ENCODE measurements around the gene TXNL4B. TPM values are rescaled to one million over a fixed set of nuclear protein-coding genes. Genes with fewer than 3 reads are reported as not detected.

The TXNL4B gene
- total and polyA plus RNA-seq, 7 experiments from 2014 or later = 12.5 to 22.0 (median 18.5) TPM

DNA sequence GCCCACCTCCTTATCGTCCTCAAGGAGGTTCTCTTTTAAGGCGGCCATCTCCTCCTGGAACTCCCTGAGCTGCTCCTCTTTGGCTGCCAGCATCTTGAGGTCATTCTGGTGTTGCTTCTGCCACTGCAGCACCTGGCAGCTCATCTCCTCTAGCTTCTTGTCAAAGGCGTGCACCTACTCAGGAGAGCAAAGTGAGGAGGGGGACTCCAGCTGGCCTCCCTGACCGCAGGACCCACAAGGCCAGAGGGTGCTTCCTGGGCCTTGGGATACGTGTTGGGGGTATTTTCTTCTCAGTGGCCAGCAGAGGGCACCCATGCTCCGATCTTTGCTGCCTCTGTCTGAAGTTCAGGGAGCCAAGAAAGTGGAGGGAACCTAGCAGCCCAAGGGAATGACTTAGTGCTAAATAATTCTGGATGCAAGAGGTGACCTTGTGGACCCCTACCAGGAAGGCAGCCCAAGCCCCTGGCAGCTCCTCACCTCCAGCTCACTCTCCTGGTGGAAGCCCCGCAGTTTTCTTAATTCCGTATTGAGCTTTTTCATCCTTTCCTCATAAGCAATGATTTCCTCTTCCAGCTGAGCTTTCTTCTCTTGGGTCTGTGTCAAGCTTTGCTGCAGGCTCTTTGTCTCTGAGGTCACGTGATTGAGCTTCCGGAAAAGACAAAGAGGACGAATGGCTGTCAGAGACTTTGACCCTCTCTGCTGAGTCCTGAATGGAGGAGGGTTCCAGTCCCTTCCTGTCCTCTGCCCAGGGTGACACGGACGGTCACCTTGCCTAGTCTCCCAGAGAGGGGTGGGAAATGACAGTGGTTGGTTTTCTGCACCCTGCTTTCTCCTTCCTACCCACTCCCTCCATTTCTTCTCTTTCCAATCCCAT is 31.6 kb upstream of the TXNL4B start:
- CTCF ChIA-PET = interaction anchor here (0.5 to 0.9 kb wide), 4 partner anchors 8 to 1983 kb away, joined by 3 read pairs; no protein-coding TSS in a partner anchor
- no peaks in the 10 kb centered on the region for H3K27me3 ChIP-seq (ENCODE audit: control insufficient read depth in 2 of 2, insufficient read depth in 2 of 2, low read length in 2 of 2)
- Mint-ChIP-seq H3K4me3 (peak overlapping the region in 1 of 10 donors; percentile 11), H3K27me3 (no peaks in the 10 kb centered on the region), H3K36me3 (no peaks in the 10 kb centered on the region), H3K9me3 (no peaks in the 10 kb centered on the region), H3K27ac (peak overlapping the region in 2 of 9 donors; percentile 22 to 55), H3K4me1 (peaks cover 0 to 7% (median 0%) of the 10 kb centered on the region in 7 donors)
- H3K9me3 ChIP-seq (ENCODE audit: control insufficient read depth in 2 of 3, low read length in 3 of 3) = no peaks in the 10 kb centered on the region
- no peaks in the 10 kb centered on the region for H3K36me3 ChIP-seq (ENCODE audit: control insufficient read depth in 2 of 3, insufficient read depth in 3 of 3, low read length in 3 of 3)
- POLR2A ChIA-PET = no interaction called here
- ATAC-seq (peak; percentile 81), DNase-seq (peak in 7 of 9 donors; percentile 30 to 58 (median 55))
- intact Hi-C loops (cut with micrococcal nuclease) = loop anchor here in 1 of 2 donors (10.0 kb wide), 1 partner anchor 710 kb away; no protein-coding TSS in a partner anchor
- H3K4me3 ChIP-seq (ENCODE audit: low read length) = no peak overlapping the region
- no peaks in the 10 kb centered on the region for H3K4me1 ChIP-seq (ENCODE audit: control insufficient read depth in 2 of 2, insufficient read depth in 2 of 2, low read length in 2 of 2)
- no peak overlapping the region for H3K27ac ChIP-seq (ENCODE audit: low read depth, low read length)

DNA sequence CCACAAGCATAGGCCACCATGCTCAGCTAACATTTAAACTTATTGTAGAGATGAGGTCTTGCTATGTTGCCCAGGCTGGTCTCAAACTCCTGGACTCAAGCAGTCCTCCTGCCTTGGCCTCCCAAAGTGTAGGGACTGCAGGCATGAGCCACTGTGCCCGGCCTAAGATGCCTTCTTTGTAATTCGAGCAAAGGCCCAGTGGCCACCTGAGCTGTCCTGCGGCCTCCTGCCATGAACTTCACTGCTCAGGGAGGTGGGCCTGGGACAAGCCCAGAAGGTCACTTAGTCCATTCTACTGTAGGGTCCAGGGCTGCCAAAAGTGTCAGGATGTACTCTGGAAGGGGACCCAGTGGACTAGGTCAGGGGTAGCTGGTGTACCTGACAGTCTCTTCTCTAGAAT is 30.7 kb upstream of the TXNL4B start:
- CTCF ChIA-PET = interaction anchor here (0.9 kb wide), 1 partner anchor 7 kb away, joined by 3 read pairs; no protein-coding TSS in a partner anchor

DNA sequence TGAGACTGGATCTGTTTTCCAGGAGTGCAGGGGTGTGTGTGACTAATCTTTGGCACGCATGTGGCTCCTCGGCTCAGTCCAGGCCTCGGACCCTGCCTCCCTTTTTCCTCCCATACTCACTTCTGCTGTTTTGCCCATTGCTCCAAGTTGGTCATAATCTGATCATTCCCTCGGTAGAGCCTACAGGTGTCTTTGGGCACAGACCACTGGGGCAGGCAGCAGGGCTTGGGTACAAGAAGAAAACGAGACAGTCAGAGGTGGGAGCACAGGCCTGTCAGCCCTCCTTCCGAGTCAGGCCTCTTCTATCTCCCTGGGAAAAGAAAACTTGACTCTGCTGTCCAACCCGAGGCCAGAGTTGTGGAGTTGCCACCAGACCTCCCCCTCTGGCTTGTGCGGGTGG is 30.0 kb upstream of the TXNL4B start:
- H3K4me1 ChIP-seq (ENCODE audit: control insufficient read depth in 2 of 2, insufficient read depth in 2 of 2, low read length in 2 of 2) = no peaks in the 10 kb centered on the region
- H3K4me3 Mint-ChIP-seq = no peak overlapping the region
- H3K36me3 ChIP-seq (ENCODE audit: control insufficient read depth in 2 of 3, insufficient read depth in 3 of 3, low read length in 3 of 3) = no peaks in the 10 kb centered on the region
- no peaks in the 10 kb centered on the region for H3K9me3 Mint-ChIP-seq
- H3K27me3 Mint-ChIP-seq = no peaks in the 10 kb centered on the region
- no peak overlapping the region for H3K27ac Mint-ChIP-seq
- ChIA-PET CTCF (no interaction called here), POLR2A (no interaction called here)
- intact Hi-C loops (cut with micrococcal nuclease) = loop anchor here in 1 of 2 donors (10.0 kb wide), 1 partner anchor 711 kb away; no protein-coding TSS in a partner anchor
- H3K27ac ChIP-seq (ENCODE audit: low read depth, low read length) = no peak overlapping the region
- peaks cover 0 to 8% (median 0%) of the 10 kb centered on the region in 7 donors for H3K4me1 Mint-ChIP-seq
- H3K36me3 Mint-ChIP-seq = no peaks in the 10 kb centered on the region
- no peak for ATAC-seq
- no peaks in the 10 kb centered on the region for H3K27me3 ChIP-seq (ENCODE audit: control insufficient read depth in 2 of 2, insufficient read depth in 2 of 2, low read length in 2 of 2)
- no peaks in the 10 kb centered on the region for H3K9me3 ChIP-seq (ENCODE audit: control insufficient read depth in 2 of 3, low read length in 3 of 3)
- no peak overlapping the region for H3K4me3 ChIP-seq (ENCODE audit: low read length)
- no peak for DNase-seq

More for the DNA sequence above, 30.7 kb upstream of the TXNL4B start:
- no peaks in the 10 kb centered on the region for H3K36me3 ChIP-seq (ENCODE audit: control insufficient read depth in 2 of 3, insufficient read depth in 3 of 3, low read length in 3 of 3)
- H3K27me3 ChIP-seq (ENCODE audit: control insufficient read depth in 2 of 2, insufficient read depth in 2 of 2, low read length in 2 of 2) = no peaks in the 10 kb centered on the region
- intact Hi-C loops (cut with micrococcal nuclease) = loop anchor here in 1 of 2 donors (10.0 kb wide), 1 partner anchor 711 kb away; no protein-coding TSS in a partner anchor
- no peak overlapping the region for H3K27ac ChIP-seq (ENCODE audit: low read depth, low read length)
- H3K4me3 Mint-ChIP-seq = no peak overlapping the region
- no peak overlapping the region for H3K4me3 ChIP-seq (ENCODE audit: low read length)
- H3K27ac Mint-ChIP-seq = no peak overlapping the region
- H3K9me3 ChIP-seq (ENCODE audit: control insufficient read depth in 2 of 3, low read length in 3 of 3) = no peaks in the 10 kb centered on the region
- POLR2A ChIA-PET = no interaction called here
- no peaks in the 10 kb centered on the region for H3K4me1 ChIP-seq (ENCODE audit: control insufficient read depth in 2 of 2, insufficient read depth in 2 of 2, low read length in 2 of 2)
- no peak for ATAC-seq
- no peaks in the 10 kb centered on the region for H3K9me3 Mint-ChIP-seq
- no peaks in the 10 kb centered on the region for H3K27me3 Mint-ChIP-seq
- H3K36me3 Mint-ChIP-seq = no peaks in the 10 kb centered on the region
- H3K4me1 Mint-ChIP-seq = peaks cover 0 to 7% (median 0%) of the 10 kb centered on the region in 7 donors
- no peak for DNase-seq

DNA sequence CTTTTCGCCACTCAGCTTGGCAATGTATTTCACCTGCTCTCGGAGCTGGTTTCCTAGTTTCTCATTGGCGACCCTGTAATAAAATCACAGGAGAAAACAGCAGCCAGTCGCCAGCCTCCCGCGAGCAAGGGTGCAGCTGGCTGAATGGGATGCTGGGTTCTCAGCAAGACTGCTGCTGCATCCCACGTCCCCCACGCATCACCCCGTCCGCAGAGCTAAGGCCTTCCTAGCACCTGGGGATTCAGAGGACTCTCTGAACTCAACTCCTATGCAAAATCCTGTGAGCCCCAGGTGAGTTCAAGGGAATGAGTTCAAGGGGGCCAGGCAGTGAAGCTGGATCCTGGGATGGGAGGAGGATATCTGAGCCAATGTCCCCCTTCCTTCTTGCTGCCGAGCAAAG is 29.5 kb upstream of the TXNL4B start:
- Histone ChIP-seq H3K4me3 (ENCODE audit: low read length) (no peak overlapping the region), H3K36me3 (ENCODE audit: control insufficient read depth in 2 of 3, insufficient read depth in 3 of 3, low read length in 3 of 3) (no peaks in the 10 kb centered on the region), H3K27me3 (ENCODE audit: control insufficient read depth in 2 of 2, insufficient read depth in 2 of 2, low read length in 2 of 2) (no peaks in the 10 kb centered on the region), H3K27ac (ENCODE audit: low read depth, low read length) (no peak overlapping the region), H3K9me3 (ENCODE audit: control insufficient read depth in 2 of 3, low read length in 3 of 3) (no peaks in the 10 kb centered on the region), H3K4me1 (ENCODE audit: control insufficient read depth in 2 of 2, insufficient read depth in 2 of 2, low read length in 2 of 2) (no peaks in the 10 kb centered on the region)
- ChIA-PET POLR2A (no interaction called here), CTCF (no interaction called here)
- ATAC-seq (no peak), DNase-seq (no peak)
- H3K4me1 Mint-ChIP-seq = peaks cover 0 to 8% (median 0%) of the 10 kb centered on the region in 7 donors
- no peaks in the 10 kb centered on the region for H3K36me3 Mint-ChIP-seq
- no peak overlapping the region for H3K27ac Mint-ChIP-seq
- H3K4me3 Mint-ChIP-seq = no peak overlapping the region
- no peaks in the 10 kb centered on the region for H3K27me3 Mint-ChIP-seq
- H3K9me3 Mint-ChIP-seq = no peaks in the 10 kb centered on the region
- intact Hi-C loops (cut with micrococcal nuclease) = loop anchor here in 1 of 2 donors (10.0 kb wide), 1 partner anchor 712 kb away; no protein-coding TSS in a partner anchor

DNA sequence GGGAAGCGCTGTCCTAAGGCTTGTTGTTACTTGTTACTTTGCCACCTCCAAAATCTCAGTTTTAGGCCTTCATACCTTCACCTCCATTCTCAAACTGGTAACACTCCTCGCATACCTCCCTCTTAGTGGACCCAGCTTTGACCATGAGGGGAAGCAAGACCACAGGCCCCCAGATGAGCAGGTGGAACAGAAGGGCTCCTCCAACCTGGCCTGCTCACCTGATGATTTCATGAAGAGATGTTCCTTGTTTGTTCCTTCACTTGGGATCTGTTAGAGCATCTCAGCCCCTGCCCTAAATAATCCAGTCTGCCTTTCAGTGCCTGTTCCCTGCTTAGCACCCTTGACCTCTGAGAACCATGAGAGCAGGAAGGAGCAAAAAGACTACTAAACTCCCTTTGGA is 28.9 kb upstream of the TXNL4B start:
- intact Hi-C loops (cut with micrococcal nuclease) = loop anchor here in 1 of 2 donors (10.0 kb wide), 1 partner anchor 712 kb away; no protein-coding TSS in a partner anchor
- Mint-ChIP-seq H3K4me3 (no peak overlapping the region), H3K4me1 (peaks cover 0 to 8% (median 0%) of the 10 kb centered on the region in 7 donors), H3K9me3 (no peaks in the 10 kb centered on the region), H3K27me3 (no peaks in the 10 kb centered on the region), H3K36me3 (no peaks in the 10 kb centered on the region), H3K27ac (no peak overlapping the region)
- H3K4me3 ChIP-seq (ENCODE audit: low read length) = no peak overlapping the region
- no peaks in the 10 kb centered on the region for H3K4me1 ChIP-seq (ENCODE audit: control insufficient read depth in 2 of 2, insufficient read depth in 2 of 2, low read length in 2 of 2)
- ATAC-seq = no peak
- CTCF ChIA-PET = no interaction called here
- POLR2A ChIA-PET = no interaction called here
- DNase-seq = no peak
- no peaks in the 10 kb centered on the region for H3K27me3 ChIP-seq (ENCODE audit: control insufficient read depth in 2 of 2, insufficient read depth in 2 of 2, low read length in 2 of 2)
- no peaks in the 10 kb centered on the region for H3K36me3 ChIP-seq (ENCODE audit: control insufficient read depth in 2 of 3, insufficient read depth in 3 of 3, low read length in 3 of 3)
- no peaks in the 10 kb centered on the region for H3K9me3 ChIP-seq (ENCODE audit: control insufficient read depth in 2 of 3, low read length in 3 of 3)
- H3K27ac ChIP-seq (ENCODE audit: low read depth, low read length) = no peak overlapping the region

DNA sequence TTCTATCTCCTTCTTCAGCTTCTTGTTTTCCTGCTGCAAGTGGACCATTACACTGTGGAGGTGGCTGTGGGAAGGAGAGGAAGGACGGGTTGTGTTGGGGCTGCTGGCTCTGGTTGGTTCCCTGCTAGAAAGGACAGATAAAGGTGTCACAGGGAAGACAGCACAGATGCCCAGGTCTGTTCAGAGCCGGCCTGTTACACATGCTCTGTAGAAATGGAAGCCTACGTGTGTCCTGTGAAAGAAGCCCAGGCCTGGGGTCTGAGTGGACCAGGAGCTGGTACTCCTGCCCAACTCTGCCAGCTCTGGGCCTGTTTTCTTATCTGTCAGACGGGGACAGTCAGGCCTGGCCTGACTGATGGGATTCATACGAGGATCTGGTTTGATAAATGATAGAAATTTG is 26.6 kb upstream of the TXNL4B start:
- ChIA-PET POLR2A (no interaction called here), CTCF (interaction anchor here (1.6 kb wide), 1 partner anchor 11 kb away, joined by 4 read pairs; no protein-coding TSS in a partner anchor)
- DNase-seq (no peak), ATAC-seq (no peak)
- Histone ChIP-seq H3K36me3 (ENCODE audit: control insufficient read depth in 2 of 3, insufficient read depth in 3 of 3, low read length in 3 of 3) (no peaks in the 10 kb centered on the region), H3K4me1 (ENCODE audit: control insufficient read depth in 2 of 2, insufficient read depth in 2 of 2, low read length in 2 of 2) (no peaks in the 10 kb centered on the region), H3K9me3 (ENCODE audit: control insufficient read depth in 2 of 3, low read length in 3 of 3) (no peaks in the 10 kb centered on the region), H3K27me3 (ENCODE audit: control insufficient read depth in 2 of 2, insufficient read depth in 2 of 2, low read length in 2 of 2) (no peaks in the 10 kb centered on the region), H3K4me3 (ENCODE audit: low read length) (no peak overlapping the region), H3K27ac (ENCODE audit: low read depth, low read length) (no peak overlapping the region)
- Mint-ChIP-seq H3K4me3 (no peak overlapping the region), H3K4me1 (peaks cover 0 to 4% (median 0%) of the 10 kb centered on the region in 7 donors), H3K27me3 (no peaks in the 10 kb centered on the region), H3K27ac (no peak overlapping the region), H3K36me3 (no peaks in the 10 kb centered on the region), H3K9me3 (no peaks in the 10 kb centered on the region)
- intact Hi-C loops (cut with micrococcal nuclease) = loop anchor here in 1 of 2 donors (10.0 kb wide), 1 partner anchor 715 kb away; no protein-coding TSS in a partner anchor

All from naive thymus-derived CD4-positive, alpha-beta T cell (primary cell).